Bronchial smooth muscle cell (primary cell): ENCODE data around the gene WFDC10B. TPM values are rescaled to one million over a fixed set of nuclear protein-coding genes. Genes with fewer than 3 reads are reported as not detected.

ENCODE experiments used
- total RNA-seq: library from RNA; depleted of rRNA; stranded (reverse); fragments of >200 nt; gene quantifications from 2 replicates; pipeline ENCODE4 v1.2.1, GENCODE V29; 2014

WFDC10B gene
- total RNA-seq = 0.26 TPM in 1 of 2 replicates, not detected in the other

GRCh38 chr20:45704969-45705637 lies at the start of gene WFDC10B:
Gene WFDC10B (minus strand): TSS chr20:45705019. CDS start chr20:45685992, 19,027 bp downstream.

GRCh38 chr20:45722047-45722446 lies 17.2 kb upstream of the WFDC10B start, which contains the start of gene SPINT4:
Gene SPINT4 (plus strand): TSS chr20:45722347. CDS start chr20:45722368, 21 bp downstream.

GRCh38 chr20:45701873-45702272 lies 2.9 kb downstream of the WFDC10B start, which contains the start of gene WFDC13:
Gene WFDC13 (plus strand): TSS chr20:45702038. CDS start chr20:45702124, 86 bp downstream.

GRCh38 chr20:45670139-45670538 lies 34.7 kb downstream of the WFDC10B start, which contains the start of gene WFDC11:
Gene WFDC11 (minus strand): TSS chr20:45670239. CDS start chr20:45650600, 19,639 bp downstream.

Other genes starting within 250 kb of the WFDC10B start
- not detected in 2 replicates for gene WFDC2, start 235.3 kb downstream of the WFDC10B start, total RNA-seq
- gene SPINT3, start 189.4 kb downstream of the WFDC10B start, total RNA-seq = not detected in 2 replicates
- gene WFDC6, start 165.5 kb downstream of the WFDC10B start, total RNA-seq = not detected in 2 replicates
- gene EPPIN, start 157.6 kb downstream of the WFDC10B start, total RNA-seq = not detected in 2 replicates
- gene WFDC8, start 125.7 kb downstream of the WFDC10B start, total RNA-seq = not detected in 2 replicates
- not detected in 2 replicates for gene WFDC10A, start 75.3 kb downstream of the WFDC10B start, total RNA-seq
- not detected in 2 replicates for gene WFDC9, start 73.7 kb downstream of the WFDC10B start, total RNA-seq
- gene WFDC11, start 34.8 kb downstream of the WFDC10B start, total RNA-seq = not detected in 2 replicates
- not detected in 2 replicates for gene WFDC13, start 3.0 kb downstream of the WFDC10B start, total RNA-seq
- not detected in 2 replicates for gene SPINT4, start 17.3 kb upstream of the WFDC10B start, total RNA-seq
- gene WFDC3, start 86.9 kb upstream of the WFDC10B start, total RNA-seq = 0.17 and 0.95 TPM in 2 replicates
- gene DNTTIP1, start 86.9 kb upstream of the WFDC10B start, total RNA-seq = 16.9 and 20.5 TPM in 2 replicates
- gene UBE2C, start 107.6 kb upstream of the WFDC10B start, total RNA-seq = 1.9 and 3.9 TPM in 2 replicates
- gene TNNC2, start 122.3 kb upstream of the WFDC10B start, total RNA-seq = 1.9 and 6.7 TPM in 2 replicates
- 80.1 and 108 TPM in 2 replicates for gene SNX21, start 128.8 kb upstream of the WFDC10B start, total RNA-seq
- gene ACOT8, start 152.4 kb upstream of the WFDC10B start, total RNA-seq = 46.2 and 58.5 TPM in 2 replicates
- 5.0 and 7.0 TPM in 2 replicates for gene ZSWIM3, start 152.6 kb upstream of the WFDC10B start, total RNA-seq
- 3.0 and 3.7 TPM in 2 replicates for gene ZSWIM1, start 176.2 kb upstream of the WFDC10B start, total RNA-seq
- gene SPATA25, start 182.6 kb upstream of the WFDC10B start, total RNA-seq = 1.4 and 2.0 TPM in 2 replicates
- 4.7 and 6.8 TPM in 2 replicates for gene NEURL2, start 186.2 kb upstream of the WFDC10B start, total RNA-seq
- gene CTSA, start 186.3 kb upstream of the WFDC10B start, total RNA-seq = 134 and 234 TPM in 2 replicates
- 27.0 and 67.7 TPM in 2 replicates for gene PLTP, start 207.1 kb upstream of the WFDC10B start, total RNA-seq
- 6.1 and 6.6 TPM in 2 replicates for gene PCIF1, start 229.7 kb upstream of the WFDC10B start, total RNA-seq